Transverse colon (tissue), 4 donors: ENCODE measurements around the gene TIAM1. TPM values are rescaled to one million over a fixed set of nuclear protein-coding genes. Genes with fewer than 3 reads are reported as not detected.

Source experiments
- DNase-seq: peaks from one replicate; pipeline ENCODE4 v3.0.0-alpha.2; 2019
- H3K27ac ChIP-seq, 4 donors: fragments of 200-600 bp; sonication (generic); 2 replicates each; pipeline ENCODE4 v1.5.1; 2016 to 2018; ENCODE audit warnings: inconsistent platforms in 4 of 4
- H3K27me3 ChIP-seq: fragments of 200-600 bp; sonication (generic); 2 replicates; pipeline ENCODE4 v1.5.1; 2017; ENCODE audit warnings: inconsistent platforms
- H3K36me3 ChIP-seq, 4 donors: fragments of 200-600 bp; sonication (generic); 2 replicates each; pipeline ENCODE4 v1.5.1; 2017 to 2019; ENCODE audit warnings: inconsistent platforms in 4 of 4
- H3K4me1 ChIP-seq, 4 donors: fragments of 200-600 bp; sonication (generic); 2 replicates each; pipeline ENCODE4 v1.5.1; 2017 to 2020; ENCODE audit warnings: inconsistent platforms in 4 of 4
- H3K4me3 ChIP-seq, 4 donors: fragments of 200-600 bp; sonication (generic); 1 replicate in 1 of 4; 2 replicates in 3 of 4; pipeline versions ENCODE4 v1.5.1 to v1.6.1; 2017 to 2019; ENCODE audit warnings: inconsistent platforms in 4 of 4
- H3K9me3 ChIP-seq, 2 donors: fragments of 200-600 bp; sonication (generic); 2 replicates each; pipeline ENCODE4 v1.5.1; 2017 to 2019; ENCODE audit warnings: inconsistent platforms in 2 of 2
- CTCF ChIP-seq, 5 experiments: fragments of 200-600 bp in 3 of 5; fragments of 450-650 bp in 2 of 5; sonication (generic) in 3 of 5; IDR thresholded peaks; 1 replicate in 2 of 5; 2 replicates in 3 of 5; pipeline ENCODE4 v1.5.1; 2016 to 2017; ENCODE audit warnings: antibody characterized with exemption in 5 of 5, inconsistent platforms in 3 of 5, mild to moderate bottlenecking in 2 of 5, moderate library complexity in 1 of 5
- EP300 ChIP-seq: sonication (generic); formaldehyde crosslinking; IDR thresholded peaks from one replicate; pipeline ENCODE4 v1.6.1; 2017; ENCODE audit warnings: antibody characterized with exemption, low read depth
- POLR2A ChIP-seq: fragments of 450-650 bp; IDR thresholded peaks from one replicate; pipeline ENCODE4 v1.6.1; 2016; ENCODE audit warnings: antibody characterized with exemption, mild to moderate bottlenecking, moderate library complexity
- POLR2AphosphoS5 ChIP-seq, 3 donors: sonication (generic); formaldehyde crosslinking; IDR thresholded peaks; one replicate each; pipeline ENCODE4 v1.6.1; 2016; ENCODE audit warnings: antibody characterized with exemption in 3 of 3
- WGBS, 2 donors: methylation state at CpG; one replicate each; pipeline ENCODE4 v1.1.5; 2018; ENCODE audit warnings: low coverage in 1 of 2; 5-methylcytosine and 5-hydroxymethylcytosine counted together
- in situ Hi-C, 4 donors: fragments of 200-750 bp; cut with MboI; loops; one replicate each; pipeline versions ENCODE4 v1.15.0 to v1.15.1; 2017; ENCODE audit warnings: low sequenced_read_pairs in 3 of 4, low pct_ligation_motif_present in 1 of 4, low pct_unique_long_range_greater_than_20kb in 1 of 4
- intact Hi-C: fragments of 100-400 bp; cut with DNase I; formaldehyde crosslinking; loops from one replicate; pipeline ENCODE4 v1.15.1; 2023; ENCODE audit warnings: low total_unique reads
- total RNA-seq, 4 donors: library from RNA; depleted of rRNA; stranded (reverse); fragments of >200 nt; gene quantifications; one replicate each; pipeline ENCODE4 v1.1.0, GENCODE V29; 2016

The TIAM1 gene
- total RNA-seq, 4 donors from 2014 or later = 4.5 to 18.9 (median 6.5) TPM

GRCh38 chr21:31103163-31103562 lies 240.9 kb downstream of the TIAM1 start:
- Histone ChIP-seq H3K27me3 (no peaks in the 10 kb centered on the region), H3K4me1 (peaks cover 0 to 8% (median 0%) of the 10 kb centered on the region in 4 donors), H3K36me3 (no peaks in the 10 kb centered on the region), H3K9me3 (no peaks in the 10 kb centered on the region), H3K4me3 (no peak overlapping the region), H3K27ac (no peak overlapping the region)
- DNase-seq = no peak
- in situ Hi-C loops (no loop called here), intact Hi-C loops (no loop called here)
- WGBS, 2 donors = 30 to 44% methylated on average over 3 of the region's 3 CpGs
- TF ChIP-seq CTCF (IDR thresholded peaks at IDR 0.05) = no peak
- no peak for TF ChIP-seq POLR2AphosphoS5 (IDR thresholded peaks at IDR 0.05)
- TF ChIP-seq EP300 = no peak
- no peak for TF ChIP-seq POLR2A

- in situ Hi-C loops (loop anchor here (10.0 to 25.0 kb wide), 4 partner anchors 486 to 1062 kb away; partner anchors contain the start of genes KRTAP23-1 (in 1 of the 4) and KRTAP27-1 (in 1 of the 4)), intact Hi-C loops (no loop called here)
- H3K4me1 ChIP-seq = peaks cover 0 to 8% (median 0%) of the 10 kb centered on the region in 4 donors
- no peak for TF ChIP-seq CTCF (IDR thresholded peaks at IDR 0.05)
- TF ChIP-seq POLR2A = no peak
- TF ChIP-seq EP300 = no peak
- no peak for TF ChIP-seq POLR2AphosphoS5 (IDR thresholded peaks at IDR 0.05)
- H3K27me3 ChIP-seq = no peaks in the 10 kb centered on the region
- H3K27ac ChIP-seq = no peak overlapping the region
- DNase-seq = no peak
- H3K9me3 ChIP-seq = no peaks in the 10 kb centered on the region
- H3K36me3 ChIP-seq = no peaks in the 10 kb centered on the region
- H3K4me3 ChIP-seq = no peak overlapping the region
- WGBS, 2 donors = 20 to 81% methylated on average over 1 to 14 of the region's 14 CpGs
These were observed 244.9 kb downstream of the TIAM1 start for GRCh38 chr21:31099122-31099521.

GRCh38 chr21:31098576-31099005 lies 245.5 kb downstream of the TIAM1 start:
- TF ChIP-seq CTCF (IDR thresholded peaks at IDR 0.05) = peak; percentile 59 to 84 (median 73)
- TF ChIP-seq EP300 = no peak
- Histone ChIP-seq H3K36me3 (no peaks in the 10 kb centered on the region), H3K4me3 (no peak overlapping the region), H3K27ac (no peak overlapping the region), H3K27me3 (no peaks in the 10 kb centered on the region), H3K9me3 (no peaks in the 10 kb centered on the region), H3K4me1 (peaks cover 0 to 8% (median 0%) of the 10 kb centered on the region in 4 donors)
- WGBS, 2 donors = 16 to 29% methylated on average over 9 to 23 of the region's 23 CpGs
- in situ Hi-C loops = loop anchor here (10.0 to 25.0 kb wide), 4 partner anchors 486 to 1061 kb away; partner anchors contain the start of genes KRTAP23-1 (in 1 of the 4) and KRTAP27-1 (in 1 of the 4)
- DNase-seq = peak; percentile 63
- intact Hi-C loops = no loop called here

- Histone ChIP-seq H3K4me3 (no peak overlapping the region), H3K4me1 (no peaks in the 10 kb centered on the region), H3K27ac (no peak overlapping the region), H3K27me3 (no peaks in the 10 kb centered on the region), H3K9me3 (no peaks in the 10 kb centered on the region), H3K36me3 (no peaks in the 10 kb centered on the region)
- WGBS, 2 donors = 67 to 81% methylated on average over 4 to 7 of the region's 7 CpGs
- in situ Hi-C loops = loop anchor here (10.0 to 25.0 kb wide), 4 partner anchors 492 to 1056 kb away; partner anchors contain the start of genes KRTAP23-1 (in 1 of the 4) and KRTAP27-1 (in 1 of the 4)
- no peak for DNase-seq
- intact Hi-C loops = no loop called here
- no peak for TF ChIP-seq EP300
- TF ChIP-seq POLR2A = no peak
- TF ChIP-seq CTCF (IDR thresholded peaks at IDR 0.05) = no peak
- no peak for TF ChIP-seq POLR2AphosphoS5 (IDR thresholded peaks at IDR 0.05)
These were observed 251.0 kb downstream of the TIAM1 start for GRCh38 chr21:31092832-31093625.
